AG04450 (cell line): Measurements from ENCODE around the gene HOGA1. TPM values are rescaled to one million over a fixed set of nuclear protein-coding genes. Genes with fewer than 3 reads are reported as not detected.

Experiments used
- CTCF ChIA-PET: fragments of 300-600, 350-600 bp; formaldehyde crosslinking; extraction: SDS; loops from one replicate; lab custom pipeline; 2022; ENCODE audit warnings: antibody characterized with exemption, inconsistent platforms; lab: Charles Lee
- POLR2A ChIA-PET: fragments of 350-600 bp; formaldehyde crosslinking; extraction: SDS; loops from one replicate; lab custom pipeline; 2021; ENCODE audit warnings: antibody characterized with exemption, inconsistent platforms; lab: Yijun Ruan, JAX
- DNase-seq: peaks from one replicate; pipeline ENCODE4 v3.0.0-alpha.2; 2011; ENCODE audit warnings: low read depth, low spot score
- H3K27ac ChIP-seq: one replicate; pipeline ENCODE4 v1.5.1; 2012; ENCODE audit warnings: low read depth, low read length, control low read depth
- H3K27me3 ChIP-seq: one replicate; pipeline ENCODE4 v1.6.0; 2012; ENCODE audit warnings: low read length; ENCODE audit not compliant: control insufficient read depth, insufficient read depth
- H3K4me3 ChIP-seq: 2 replicates; pipeline ENCODE4 v1.5.1; 2011; ENCODE audit warnings: mild to moderate bottlenecking, low read depth, low read length, control low read depth
- H3K9me3 ChIP-seq: 2 replicates; pipeline ENCODE4 v1.5.1; 2012; ENCODE audit warnings: low read length; ENCODE audit not compliant: control insufficient read depth, insufficient read depth
- CTCF ChIP-seq: IDR thresholded peaks from 2 replicates; pipeline ENCODE4 v1.5.1; 2011; ENCODE audit warnings: low read depth, low read length, control low read depth, inconsistent platforms
- polyA plus RNA-seq: library from polyadenylated mRNA; depleted of rRNA; stranded (reverse); fragments of >200 nt; gene quantifications from 2 replicates; pipeline ENCODE4 v1.2.3, GENCODE V29; 2011

The HOGA1 gene
- polyA plus RNA-seq, 1 experiment, result 0.53 TPM

GRCh38 chr10:97598407-97599271 is 14.4 kb downstream of the HOGA1 start:
- no peak for TF ChIP-seq CTCF
- H3K4me3 ChIP-seq, result no peak overlapping the region
- ChIA-PET POLR2A (no interaction called here), CTCF (interaction anchor here (1.0 to 1.6 kb wide), 2 partner anchors 13 to 26 kb away, joined by 4 to 5 read pairs; partner anchors contain the start of gene ANKRD2)
- no peak overlapping the region for H3K27ac ChIP-seq
- no peaks in the 10 kb centered on the region; the same call in 1 of the 2 replicates for H3K9me3 ChIP-seq
- H3K27me3 ChIP-seq, result no peaks in the 10 kb centered on the region
- DNase-seq, result no peak

- H3K27ac ChIP-seq, result no peak overlapping the region
- ChIA-PET POLR2A (no interaction called here), CTCF (interaction anchor here (0.5 to 1.6 kb wide), 2 partner anchors 13 to 196 kb away, joined by 3 to 5 read pairs; no protein-coding TSS in a partner anchor)
- no peak for TF ChIP-seq CTCF
- H3K9me3 ChIP-seq, result no peaks in the 10 kb centered on the region; the same call in 1 of the 2 replicates
- DNase-seq, result no peak
- H3K27me3 ChIP-seq, result no peaks in the 10 kb centered on the region
- H3K4me3 ChIP-seq, result no peak overlapping the region
These were observed 15.1 kb downstream of the HOGA1 start for GRCh38 chr10:97599272-97599619.

GRCh38 chr10:97600616-97601015 is 16.4 kb downstream of the HOGA1 start:
- ChIA-PET POLR2A (no interaction called here), CTCF (no interaction called here)
- Histone ChIP-seq H3K27ac (no peak overlapping the region), H3K27me3 (no peaks in the 10 kb centered on the region), H3K4me3 (no peak overlapping the region), H3K9me3 (no peaks in the 10 kb centered on the region; the same call in 1 of the 2 replicates)
- no peak for DNase-seq
- TF ChIP-seq CTCF, result no peak

GRCh38 chr10:97601268-97602215 is 17.4 kb downstream of the HOGA1 start:
- POLR2A ChIA-PET, result no interaction called here
- no peak for DNase-seq
- no peaks in the 10 kb centered on the region for H3K27me3 ChIP-seq
- no peak overlapping the region for H3K27ac ChIP-seq
- CTCF ChIA-PET, result no interaction called here
- no peak overlapping the region for H3K4me3 ChIP-seq
- no peaks in the 10 kb centered on the region; the same call in 1 of the 2 replicates for H3K9me3 ChIP-seq
- no peak for TF ChIP-seq CTCF
